ENCODE results near the gene SNORC.
A peak's percentile ranks its signal among the peaks of the same experiment; 100 is the strongest.

SNORC gene

GRCh38 chr2:232886632-232887031 lies 16.6 kb downstream of the SNORC start:
- Histone ChIP-seq H3K79me2 (ENCODE audit: control insufficient read depth, low read length) (no peaks in the 10 kb centered on the region), H3F3A (ENCODE audit: control insufficient read depth, insufficient read depth) (no peaks in the 10 kb centered on the region), H3K4me1 (ENCODE audit: control insufficient read depth, low read length) (no peaks in the 10 kb centered on the region), H3K4me2 (ENCODE audit: low read length) (no peak overlapping the region), H3K4me3 (ENCODE audit: low read length) (no peak overlapping the region), H3K27ac (ENCODE audit: low read depth, low read length) (no peak overlapping the region), H3K27me3 (ENCODE audit: control insufficient read depth, low read length) (no peaks in the 10 kb centered on the region), H4K20me1 (ENCODE audit: control insufficient read depth, insufficient read depth, low read depth, low read length) (no peaks in the 10 kb centered on the region), H3K9me3 (ENCODE audit: control insufficient read depth, insufficient read depth, low read length) (no peaks in the 10 kb centered on the region), H3K36me3 (ENCODE audit: control insufficient read depth, low read length) (no peaks in the 10 kb centered on the region), H3K9me2 (replicated peaks; ENCODE audit: control insufficient read depth, low read length) (no peaks in the 10 kb centered on the region)
- no peak for TF ChIP-seq EZH2phosphoT487 (IDR thresholded peaks at IDR 0.05; ENCODE audit: borderline replicate concordance, low read length)

- TF ChIP-seq CTCF (IDR thresholded peaks at IDR 0.05; ENCODE audit: low read depth, low read length, poor library complexity, severe bottlenecking) (peak; percentile 12), EZH2phosphoT487 (IDR thresholded peaks at IDR 0.05; ENCODE audit: borderline replicate concordance, low read length) (no peak)
- Histone ChIP-seq H3K9me2 (replicated peaks; ENCODE audit: control insufficient read depth, low read length) (no peaks in the 10 kb centered on the region), H4K20me1 (ENCODE audit: control insufficient read depth, insufficient read depth, low read depth, low read length) (no peaks in the 10 kb centered on the region), H3F3A (ENCODE audit: control insufficient read depth, insufficient read depth) (no peaks in the 10 kb centered on the region), H3K4me1 (ENCODE audit: control insufficient read depth, low read length) (no peaks in the 10 kb centered on the region), H3K4me3 (ENCODE audit: low read length) (no peak overlapping the region), H3K9me3 (ENCODE audit: control insufficient read depth, insufficient read depth, low read length) (no peaks in the 10 kb centered on the region), H3K79me2 (ENCODE audit: control insufficient read depth, low read length) (no peaks in the 10 kb centered on the region), H3K4me2 (ENCODE audit: low read length) (no peak overlapping the region), H3K36me3 (ENCODE audit: control insufficient read depth, low read length) (no peaks in the 10 kb centered on the region), H3K27ac (ENCODE audit: low read depth, low read length) (no peak overlapping the region), H3K27me3 (ENCODE audit: control insufficient read depth, low read length) (no peaks in the 10 kb centered on the region)
These were observed 17.2 kb downstream of the SNORC start for GRCh38 chr2:232887171-232887850.

GRCh38 chr2:232888099-232888836 lies 18.2 kb downstream of the SNORC start:
- no peaks in the 10 kb centered on the region for H4K20me1 ChIP-seq (ENCODE audit: control insufficient read depth, insufficient read depth, low read depth, low read length)
- no peaks in the 10 kb centered on the region for H3K4me1 ChIP-seq (ENCODE audit: control insufficient read depth, low read length)
- H3K27me3 ChIP-seq (ENCODE audit: control insufficient read depth, low read length) = no peaks in the 10 kb centered on the region
- no peaks in the 10 kb centered on the region for H3K79me2 ChIP-seq (ENCODE audit: control insufficient read depth, low read length)
- H3K4me2 ChIP-seq (ENCODE audit: low read length) = no peak overlapping the region
- no peaks in the 10 kb centered on the region for H3K36me3 ChIP-seq (ENCODE audit: control insufficient read depth, low read length)
- TF ChIP-seq EZH2phosphoT487 (IDR thresholded peaks at IDR 0.05; ENCODE audit: borderline replicate concordance, low read length) = no peak
- TF ChIP-seq CTCF (IDR thresholded peaks at IDR 0.05; ENCODE audit: low read depth, low read length, poor library complexity, severe bottlenecking) = no peak
- no peaks in the 10 kb centered on the region for H3K9me2 ChIP-seq (replicated peaks; ENCODE audit: control insufficient read depth, low read length)
- no peaks in the 10 kb centered on the region for H3K9me3 ChIP-seq (ENCODE audit: control insufficient read depth, insufficient read depth, low read length)
- H3K27ac ChIP-seq (ENCODE audit: low read depth, low read length) = no peak overlapping the region
- H3F3A ChIP-seq (ENCODE audit: control insufficient read depth, insufficient read depth) = no peaks in the 10 kb centered on the region
- H3K4me3 ChIP-seq (ENCODE audit: low read length) = no peak overlapping the region

Data from DOHH2 (cell line).